Esophagus squamous epithelium (tissue), 4 donors: ENCODE results near the gene VAMP2.

Experiments used
- CTCF ChIP-seq, 6 experiments: fragments of 450-650 bp in 4 of 6; fragments of 200-600 bp in 2 of 6; sonication (generic) in 2 of 6; IDR thresholded peaks; one replicate each; pipeline ENCODE4 v1.5.1; 2016 to 2019; ENCODE audit warnings: antibody characterized with exemption in 6 of 6, mild to moderate bottlenecking in 4 of 6, moderate library complexity in 4 of 6
- POLR2A ChIP-seq, 4 donors: fragments of 450-650 bp; IDR thresholded peaks; one replicate each; pipeline ENCODE4 v1.6.1; 2017; ENCODE audit warnings: antibody characterized with exemption in 4 of 4, mild to moderate bottlenecking in 4 of 4, moderate library complexity in 3 of 4

GRCh38 chr17:8164815-8165131 lies 2.0 kb upstream of the VAMP2 start:
- TF ChIP-seq POLR2A (IDR thresholded peaks at IDR 0.05) = no peak
- no peak for TF ChIP-seq CTCF (IDR thresholded peaks at IDR 0.05)
